HepG2 (cell line): ENCODE data around the gene APOL2.

Source experiments
- DNMT3B ChIP-seq: conservative IDR thresholded peaks from 2 replicates; pipeline ENCODE4 v1.6.1; 2016; ENCODE audit warnings: missing biosample characterization, control low read depth
- FOXM1 ChIP-seq: sonication (generic); formaldehyde crosslinking; IDR thresholded peaks from 2 replicates; pipeline ENCODE4 v1.5.0; 2020; ENCODE audit warnings: missing genetic modification reagents
- MYC ChIP-seq: sonication (generic); formaldehyde crosslinking; IDR thresholded peaks from 2 replicates; pipeline ENCODE4 v1.9.0; 2021; ENCODE audit warnings: missing genetic modification reagents, borderline replicate concordance
- PITX1 ChIP-seq: sonication (generic); formaldehyde crosslinking; IDR thresholded peaks from 2 replicates; pipeline ENCODE4 v1.5.1; 2020; ENCODE audit warnings: mild to moderate bottlenecking, missing genetic modification reagents
- PTBP1 ChIP-seq: fragments of 200-400 bp; formaldehyde crosslinking; IDR thresholded peaks from 2 replicates; pipeline ENCODE4 v1.6.1; 2018; ENCODE audit warnings: low read length, low read depth; ENCODE audit not compliant: poor library complexity, severe bottlenecking
- TIGD3 ChIP-seq: sonication (generic); formaldehyde crosslinking; IDR thresholded peaks from 2 replicates; pipeline ENCODE4 v1.5.1; 2020; ENCODE audit warnings: mild to moderate bottlenecking, missing genetic modification reagents, borderline replicate concordance
- ZSCAN30 ChIP-seq: sonication (generic); formaldehyde crosslinking; IDR thresholded peaks from 2 replicates; pipeline ENCODE4 v1.5.0; 2020; ENCODE audit warnings: mild to moderate bottlenecking, missing genetic modification reagents
- ZZZ3 ChIP-seq: sonication (generic); formaldehyde crosslinking; IDR thresholded peaks from 2 replicates; pipeline ENCODE4 v1.4.0; 2020; ENCODE audit warnings: missing genetic modification reagents, mild to moderate bottlenecking, borderline replicate concordance
- TF ChIP-seq, protein P1 (sequence below): sonication (generic); formaldehyde crosslinking; IDR thresholded peaks from 2 replicates; pipeline ENCODE4 v1.5.0; 2020; ENCODE audit warnings: missing genetic modification reagents

GRCh38 chr22:36182857-36183256 is 56.5 kb downstream of the APOL2 start:
- TF ChIP-seq, protein P1, sequence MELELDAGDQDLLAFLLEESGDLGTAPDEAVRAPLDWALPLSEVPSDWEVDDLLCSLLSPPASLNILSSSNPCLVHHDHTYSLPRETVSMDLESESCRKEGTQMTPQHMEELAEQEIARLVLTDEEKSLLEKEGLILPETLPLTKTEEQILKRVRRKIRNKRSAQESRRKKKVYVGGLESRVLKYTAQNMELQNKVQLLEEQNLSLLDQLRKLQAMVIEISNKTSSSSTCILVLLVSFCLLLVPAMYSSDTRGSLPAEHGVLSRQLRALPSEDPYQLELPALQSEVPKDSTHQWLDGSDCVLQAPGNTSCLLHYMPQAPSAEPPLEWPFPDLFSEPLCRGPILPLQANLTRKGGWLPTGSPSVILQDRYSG (CRISPR knock-in tag) = no peak
- TF ChIP-seq PITX1 (no peak), TIGD3 (no peak), DNMT3B (no peak), FOXM1 (CRISPR knock-in tag) (no peak), ZSCAN30 (CRISPR knock-in tag) (no peak), MYC (CRISPR knock-in tag) (no peak), PTBP1 (no peak), ZZZ3 (CRISPR knock-in tag) (no peak)
